GM21786 (cell line): Measurements from ENCODE around the gene GNLY.
"Not testable (repeated sequence)": the region's sequence is repeated elsewhere in the genome, so short reads cannot be mapped to it uniquely, and the experiment has no call there.

Experiments used
- ATAC-seq: cut with Tn5 transposase; IDR thresholded peaks from one replicate; pipeline ENCODE4 v1.9.1; 2021; ENCODE audit not compliant: unreplicated experiment

GNLY gene

DNA sequence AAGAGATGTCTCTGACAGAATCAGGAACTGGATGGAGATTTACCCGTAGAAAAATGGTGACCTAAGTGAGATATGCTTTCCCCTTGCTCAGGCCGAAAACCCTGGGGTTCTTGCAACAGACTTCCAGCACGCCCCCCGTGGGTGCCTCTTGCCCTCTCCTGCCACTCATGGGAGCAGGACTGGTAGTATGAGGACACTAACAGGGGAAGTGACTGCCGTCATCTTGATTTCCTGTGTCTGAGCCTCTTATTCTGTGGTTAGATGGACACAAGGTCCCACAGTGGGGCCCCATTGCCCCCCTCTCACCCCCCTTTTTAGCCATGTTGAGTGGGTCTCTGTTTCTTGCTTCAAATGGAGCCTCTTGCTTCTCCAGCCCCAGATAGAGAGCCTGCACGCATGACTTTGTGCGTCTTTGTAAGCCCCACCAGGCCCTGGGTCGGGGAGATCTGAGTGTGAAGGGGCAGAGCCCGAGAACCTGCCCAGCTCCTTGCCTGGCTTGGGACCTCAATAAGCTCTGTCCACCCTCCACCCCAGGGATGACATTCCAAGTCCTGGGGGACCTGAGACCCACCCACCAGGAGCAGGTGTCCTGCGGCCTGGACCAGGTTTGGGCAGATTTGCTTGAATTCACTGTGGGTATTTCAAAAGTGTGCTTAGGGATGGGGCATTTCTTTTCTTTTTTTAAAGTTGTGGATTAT lies 12.6 kb downstream of the GNLY start:
- no peak for ATAC-seq

DNA sequence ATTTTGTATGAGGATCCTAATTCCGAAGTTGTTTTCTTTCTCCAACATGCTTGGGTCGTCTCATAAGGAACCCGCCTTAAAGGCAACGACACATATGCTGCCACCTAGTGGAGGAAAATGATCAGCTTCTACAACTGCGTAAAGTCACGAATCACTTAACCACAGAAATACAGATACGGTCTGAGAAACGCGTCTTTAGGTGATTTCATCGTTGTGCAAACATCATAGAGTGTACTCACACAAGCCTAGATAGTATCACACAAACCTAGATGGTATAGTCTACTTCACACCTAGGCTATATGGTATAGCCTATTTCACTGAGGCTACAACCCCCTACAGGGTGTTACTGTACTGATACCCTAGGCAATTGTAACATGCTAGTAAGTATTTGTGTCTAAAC lies 13.1 kb downstream of the GNLY start:
- no peak for ATAC-seq

DNA sequence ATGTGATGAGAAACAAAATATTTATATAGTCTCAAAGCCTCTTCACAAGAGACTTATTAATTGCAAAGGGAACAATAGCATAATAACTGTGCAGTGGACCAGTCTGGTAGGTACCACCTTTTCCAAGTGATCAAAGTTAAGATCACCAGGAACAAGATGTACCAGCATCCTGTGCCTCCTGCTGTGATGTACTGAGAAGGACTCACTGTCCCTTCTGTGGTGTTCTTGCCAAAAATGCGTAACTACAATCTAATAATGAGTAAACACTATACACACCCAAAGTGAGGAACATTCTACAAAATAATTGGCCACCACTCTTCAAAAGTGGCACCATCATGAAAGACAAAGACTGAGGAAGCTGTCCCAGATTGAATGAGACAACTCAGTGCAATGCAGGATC lies 14.5 kb downstream of the GNLY start:
- ATAC-seq = no peak

DNA sequence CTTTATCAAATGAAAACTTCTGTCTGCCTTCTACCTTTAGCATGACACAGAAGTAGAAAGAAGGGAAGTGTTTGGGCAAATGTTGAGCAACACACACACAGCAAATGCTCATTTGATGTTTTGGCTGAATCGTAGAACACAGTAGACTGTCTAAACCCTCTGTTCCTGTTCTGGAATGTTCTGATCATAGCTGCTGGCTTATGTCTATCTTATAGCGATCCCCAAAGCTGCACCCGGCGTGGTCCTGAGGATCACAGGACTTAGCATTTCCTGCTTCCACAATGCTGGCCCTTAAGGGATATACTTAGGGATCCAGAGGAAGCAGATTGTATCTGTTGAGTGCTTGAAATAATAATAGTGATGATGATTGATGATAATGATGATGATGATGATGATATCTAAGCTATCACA lies 15.2 kb downstream of the GNLY start:
- no peak for ATAC-seq

DNA sequence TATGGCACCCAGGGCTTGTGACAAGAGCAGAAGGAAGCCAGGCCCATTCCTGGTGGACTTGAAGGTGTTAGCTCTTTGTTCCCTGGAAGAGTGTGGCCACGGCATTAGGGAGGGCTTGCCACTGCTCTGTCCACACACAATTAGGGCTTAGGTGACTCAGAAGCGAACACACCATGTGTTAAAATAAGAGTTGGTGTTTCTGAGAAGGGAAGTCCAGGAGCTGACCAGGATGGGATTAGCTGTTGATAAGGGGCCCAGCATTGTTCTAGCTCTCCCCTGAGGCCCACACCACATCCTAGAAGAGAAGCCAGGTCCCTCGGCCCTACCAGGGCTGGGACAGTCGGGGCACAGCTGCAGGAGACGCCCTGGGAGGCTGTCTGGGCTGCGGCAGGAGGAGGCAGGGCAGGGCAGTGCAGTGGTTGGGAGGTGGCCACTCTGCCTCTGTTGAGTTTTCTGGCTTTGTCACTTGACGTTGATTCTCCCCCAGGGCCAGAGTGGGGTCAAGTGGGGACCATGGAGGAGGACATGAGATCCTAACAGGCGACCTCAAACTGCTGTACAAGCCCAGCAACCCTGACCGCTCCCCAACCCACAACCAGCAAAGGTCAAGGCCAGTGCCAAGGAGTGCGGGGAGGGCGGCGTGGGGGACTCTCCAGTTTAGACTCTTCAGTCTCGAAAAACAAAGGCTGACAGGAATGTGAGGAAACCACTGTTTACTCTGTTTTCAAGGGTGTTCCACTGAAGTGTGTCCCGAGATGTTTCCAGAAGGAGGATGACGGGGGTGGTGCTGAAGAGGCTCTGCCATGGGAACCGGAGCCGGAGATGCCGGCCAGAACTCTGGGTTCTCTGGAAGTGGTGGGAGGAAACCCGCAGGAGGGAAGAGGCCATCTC lies 16.8 kb downstream of the GNLY start:
- no peak for ATAC-seq

DNA sequence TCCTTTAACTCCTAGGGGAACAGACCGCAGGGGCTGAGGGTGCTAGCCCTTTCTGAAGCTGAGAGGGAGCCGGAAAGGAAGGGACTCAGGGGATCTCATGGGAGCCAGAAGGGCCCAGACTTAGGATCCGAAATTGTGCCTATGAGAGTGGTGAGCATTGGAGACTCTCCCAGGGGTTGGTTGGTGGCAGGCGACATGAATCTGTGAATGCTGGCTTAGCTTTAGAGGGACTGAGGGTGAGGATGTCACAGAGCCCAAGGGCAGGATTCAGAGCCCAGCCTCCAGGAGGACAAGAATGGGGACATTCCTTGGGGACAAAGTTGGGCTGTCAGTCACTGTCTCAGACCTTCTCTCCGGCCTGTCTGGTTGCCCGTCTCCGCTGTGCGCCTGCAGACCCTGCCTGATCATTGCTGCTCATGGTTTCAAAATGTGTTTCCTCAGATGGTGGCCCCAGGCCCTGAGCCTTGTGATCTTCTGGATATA lies 17.5 kb downstream of the GNLY start:
- ATAC-seq = no peak

DNA sequence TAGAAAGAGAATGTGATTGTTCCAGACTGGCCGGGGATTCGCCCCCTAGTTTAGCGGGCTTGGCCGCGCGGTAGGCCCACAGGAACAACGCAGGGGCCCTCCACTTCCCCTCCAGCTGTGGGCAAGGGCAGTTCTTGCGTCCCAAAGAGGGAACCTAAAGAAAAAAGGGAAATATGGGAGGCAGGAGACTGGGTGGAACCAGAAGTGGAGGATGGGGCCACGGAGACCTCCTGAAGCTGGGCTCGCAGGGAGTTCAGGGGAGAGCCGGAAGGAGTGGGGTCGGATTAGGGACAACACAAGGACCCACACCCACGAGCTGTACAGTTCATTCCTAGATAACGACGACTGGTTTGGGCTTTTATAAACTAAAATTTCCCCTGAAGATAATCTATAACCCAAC lies 18.2 kb downstream of the GNLY start:
- ATAC-seq = no peak

DNA sequence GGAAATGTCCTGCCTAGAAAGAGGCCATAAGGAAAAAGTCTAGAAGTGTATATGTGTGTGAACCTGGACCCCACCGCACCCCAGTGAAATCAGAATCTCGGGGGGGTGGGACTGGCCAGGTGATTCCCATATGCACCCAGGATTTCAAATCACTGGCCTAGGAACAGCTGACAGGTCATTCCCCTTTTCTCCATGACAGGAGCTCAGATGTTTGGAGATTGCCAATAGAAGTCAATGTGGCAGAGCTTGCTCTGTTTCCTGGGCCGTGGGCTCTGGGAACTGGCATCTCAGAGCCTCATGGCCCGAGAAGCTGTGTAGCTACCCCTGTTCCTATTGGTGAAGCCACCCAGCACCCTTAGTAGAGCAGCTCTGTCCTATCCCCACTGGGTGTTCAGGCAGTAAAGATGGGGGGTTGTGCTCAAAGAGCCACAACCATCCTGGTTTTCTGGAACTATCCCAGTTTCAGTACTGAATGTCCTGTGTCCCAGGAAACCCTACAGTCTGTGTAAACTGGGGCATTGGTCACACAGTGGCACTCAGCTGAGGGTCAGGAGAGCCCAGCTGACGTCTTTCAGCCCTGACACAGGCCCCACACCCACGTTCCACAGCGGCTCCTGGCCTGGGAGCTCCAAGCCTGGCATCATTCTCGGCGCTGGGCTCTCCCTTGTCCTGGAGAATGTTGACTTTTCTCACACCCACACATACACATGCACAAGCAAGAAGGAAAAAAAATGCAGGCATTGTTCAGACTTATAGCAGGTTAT lies 18.9 kb downstream of the GNLY start:
- no peak for ATAC-seq

DNA sequence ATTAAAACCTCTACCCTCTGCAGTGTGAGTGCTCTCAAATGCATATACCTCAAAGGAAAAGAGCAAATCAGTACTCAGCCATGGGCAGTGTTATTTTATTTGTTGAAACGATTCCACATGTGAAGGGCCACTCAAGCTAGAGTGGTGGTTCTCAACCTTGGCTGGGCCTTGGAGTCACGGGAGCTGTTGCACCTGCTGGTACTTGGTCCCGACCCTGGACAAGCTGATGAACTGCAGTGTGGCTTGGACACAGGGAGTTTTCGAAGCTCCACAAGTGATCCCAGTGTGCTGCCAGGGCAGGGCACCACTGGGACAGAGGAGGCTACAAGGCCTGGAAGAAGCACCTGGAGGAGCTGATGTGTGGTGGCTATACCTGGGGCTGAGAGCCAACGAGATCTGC lies 19.7 kb downstream of the GNLY start:
- ATAC-seq = no peak

DNA sequence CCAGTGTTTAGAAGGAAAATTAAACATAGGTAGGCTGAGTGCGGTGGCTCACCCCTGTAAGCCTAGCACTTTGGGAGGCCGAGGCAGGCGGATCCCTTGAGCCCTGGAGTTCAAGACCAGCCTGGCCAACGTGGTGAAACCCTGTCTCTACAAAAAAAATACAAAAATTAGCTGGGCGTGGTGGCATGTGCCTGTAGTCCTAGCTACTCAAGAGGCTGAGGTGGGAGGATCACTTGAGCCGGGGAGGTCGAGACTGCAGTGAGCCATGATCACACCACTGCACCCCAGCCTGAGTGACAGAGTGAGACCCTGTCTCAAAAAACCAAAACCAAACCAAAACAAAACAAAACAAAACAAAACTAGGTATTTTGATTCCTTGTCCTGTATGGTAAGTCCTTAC lies 20.3 kb downstream of the GNLY start:
- not testable (repeated sequence) for ATAC-seq

DNA sequence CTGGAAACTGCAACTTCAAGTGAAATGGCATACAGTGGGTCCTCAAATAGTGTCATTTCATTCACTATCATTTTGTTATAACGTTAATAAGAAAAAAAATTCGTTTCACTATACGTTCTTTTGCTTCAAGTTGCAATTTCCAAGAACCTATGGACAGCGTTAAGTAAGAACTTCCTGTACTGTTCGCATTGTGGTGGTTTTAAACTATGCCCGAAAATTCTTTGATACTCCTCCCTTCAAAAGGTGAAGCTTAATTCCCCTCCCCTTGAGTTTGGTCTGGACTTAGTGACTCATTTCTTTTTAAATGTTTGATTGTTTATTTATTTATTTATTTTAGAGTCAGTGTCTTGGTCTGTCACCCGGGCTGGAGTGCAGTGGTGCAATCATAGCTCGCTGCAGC lies 20.7 kb downstream of the GNLY start:
- ATAC-seq = no peak

DNA sequence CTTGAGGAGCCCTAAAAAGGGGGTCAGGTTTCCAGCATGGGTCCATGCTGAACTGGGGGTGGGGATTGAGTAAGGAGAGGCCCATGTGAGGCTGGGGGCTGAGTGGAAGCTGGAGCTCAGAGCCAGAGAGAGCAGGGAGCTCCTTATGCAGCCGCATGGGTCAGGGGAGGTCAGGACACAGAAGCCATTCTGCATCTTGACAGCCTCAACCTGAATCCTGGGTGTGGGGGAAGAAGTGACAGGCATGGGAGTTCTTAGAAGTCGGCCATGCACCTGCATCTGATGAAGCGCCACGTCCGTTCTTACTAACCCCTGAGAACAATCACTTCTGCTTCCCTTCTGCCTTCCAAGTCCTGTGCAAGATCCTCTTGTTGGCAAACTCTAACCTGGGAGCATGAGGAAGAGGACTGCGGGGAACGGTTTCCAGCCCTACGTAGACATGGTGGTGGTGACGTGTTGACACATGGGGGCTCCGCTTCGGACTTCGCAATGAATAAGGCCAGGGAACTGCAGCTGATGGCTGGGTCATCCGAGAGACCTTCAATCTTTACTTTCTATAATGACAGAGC lies 22.3 kb downstream of the GNLY start:
- no peak for ATAC-seq

DNA sequence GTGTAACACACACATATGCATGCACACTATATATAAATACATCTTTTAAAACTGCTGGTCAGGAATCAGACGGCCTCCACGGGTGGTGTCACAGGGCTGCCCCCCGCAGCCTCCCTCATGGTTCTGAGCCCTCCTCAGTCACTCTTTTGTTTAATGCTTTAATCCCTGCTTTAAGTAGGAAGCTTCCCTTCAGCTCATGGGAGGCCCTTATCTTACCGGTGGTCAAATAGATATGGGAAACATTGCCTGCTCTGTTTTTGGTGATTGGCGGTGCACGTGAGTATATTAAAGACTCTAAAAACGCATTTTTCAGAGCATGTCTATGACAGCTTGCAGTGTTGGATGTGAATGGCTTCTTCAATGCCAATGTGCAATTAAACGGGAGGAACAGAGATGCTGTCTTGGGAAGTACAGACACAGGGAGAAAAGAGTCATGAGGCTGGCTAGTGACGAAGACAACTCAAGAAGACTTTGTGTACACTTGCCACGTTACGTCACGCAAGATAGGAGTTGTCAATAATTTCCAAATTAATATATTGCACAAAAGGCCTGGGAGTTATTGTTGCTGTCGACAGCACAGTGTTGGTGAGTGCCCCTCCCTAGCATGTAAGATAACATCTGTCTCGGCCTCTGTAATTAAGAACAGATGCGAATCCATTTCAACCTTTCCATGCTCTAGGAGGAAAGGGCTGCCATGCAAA lies 23.3 kb downstream of the GNLY start:
- no peak for ATAC-seq

DNA sequence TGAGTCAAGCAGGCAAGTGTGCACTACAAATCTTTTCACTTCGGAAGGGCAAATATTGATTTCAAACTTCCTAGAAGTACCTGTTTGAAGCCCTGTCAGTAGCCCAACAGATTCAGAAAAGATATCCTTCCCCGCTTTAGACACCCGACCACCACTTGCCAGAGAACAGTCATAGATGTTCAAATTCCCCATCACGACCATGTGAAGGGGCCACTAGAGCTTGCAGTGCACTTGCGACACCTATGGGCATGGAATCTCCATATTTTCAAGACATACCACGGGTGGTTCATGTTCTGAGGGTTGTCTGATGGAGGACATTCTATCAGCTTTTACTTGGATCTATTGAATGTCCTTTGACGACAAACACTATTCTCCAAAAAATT lies 23.8 kb downstream of the GNLY start:
- ATAC-seq = no peak

DNA sequence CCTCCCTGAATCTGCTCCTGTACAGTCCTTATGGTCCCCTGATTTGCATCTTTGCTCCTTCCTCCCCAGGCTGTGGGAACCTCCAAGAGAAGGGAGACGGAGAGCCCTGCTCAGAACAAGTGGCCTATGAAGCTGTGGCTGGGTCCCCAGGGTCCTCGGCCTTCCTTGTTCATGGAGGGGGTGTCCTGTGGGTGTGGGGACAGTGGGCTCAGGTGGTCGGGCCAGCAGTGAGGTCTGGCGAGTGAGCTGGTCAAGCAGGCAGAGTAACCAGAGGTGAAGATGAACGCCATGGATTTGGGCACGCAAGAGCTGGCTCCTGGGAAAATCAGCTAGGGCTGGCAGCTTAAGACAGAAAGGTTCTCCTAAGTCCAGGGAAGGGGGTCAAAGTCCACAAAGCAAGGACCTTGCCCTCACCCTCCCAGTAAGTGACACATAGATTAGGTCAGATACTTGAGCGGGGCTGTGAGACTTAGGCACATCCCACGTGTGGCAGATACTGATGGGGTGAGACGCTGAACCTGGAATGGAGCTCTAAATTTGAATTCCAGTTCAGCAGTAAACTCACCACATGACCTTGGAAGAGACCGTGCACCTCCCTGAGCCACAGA lies 24.8 kb downstream of the GNLY start:
- ATAC-seq = no peak

DNA sequence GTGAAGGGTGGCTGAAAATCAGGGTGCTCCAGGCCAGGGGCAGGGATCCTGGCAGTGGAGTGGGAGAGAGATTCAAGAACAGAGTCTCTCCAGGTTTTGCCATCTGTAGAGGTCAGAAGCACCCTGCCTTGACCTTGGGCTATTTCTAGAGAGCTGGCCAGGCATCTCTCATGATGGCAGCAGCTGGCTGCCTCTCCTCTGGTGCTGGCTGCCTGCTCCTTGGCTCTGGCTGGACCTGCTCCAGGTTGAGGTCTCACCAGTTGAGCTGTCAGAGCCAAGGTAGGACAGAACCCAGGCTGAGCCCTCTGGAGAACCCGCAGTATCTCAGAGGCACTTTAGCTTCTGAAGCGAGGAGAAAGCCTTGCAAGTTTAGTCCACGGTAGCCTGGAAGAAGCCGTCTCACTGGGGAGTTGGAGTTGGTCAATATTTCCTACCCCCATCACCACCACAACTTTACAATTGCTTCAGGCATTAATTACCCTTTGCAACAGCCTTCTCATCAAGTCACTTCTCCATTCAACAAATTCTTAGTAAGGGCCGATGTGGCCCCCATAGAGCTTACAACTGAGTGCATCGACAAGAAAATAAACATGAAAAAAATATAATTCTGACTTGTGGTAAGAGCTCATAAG lies 25.6 kb downstream of the GNLY start:
- ATAC-seq = no peak

DNA sequence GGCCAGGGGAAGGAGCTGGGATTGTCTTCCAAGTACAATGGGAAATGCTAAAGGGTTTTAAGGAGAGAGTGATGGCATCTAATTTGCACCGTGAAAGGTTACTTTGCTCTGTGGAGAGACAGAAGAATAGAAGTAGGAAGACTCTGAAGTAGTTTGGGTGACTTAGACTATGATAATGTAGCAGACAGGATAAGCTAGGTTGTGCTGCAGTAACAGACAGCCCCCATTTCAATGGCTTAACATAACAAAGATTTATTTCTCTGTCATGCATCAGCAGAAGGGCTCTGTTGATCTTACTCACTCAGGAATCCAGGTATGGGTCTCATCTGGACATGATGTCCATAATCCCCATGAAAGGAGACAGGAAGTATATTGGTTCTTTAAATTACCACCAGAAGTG lies 26.4 kb downstream of the GNLY start:
- no peak for ATAC-seq

DNA sequence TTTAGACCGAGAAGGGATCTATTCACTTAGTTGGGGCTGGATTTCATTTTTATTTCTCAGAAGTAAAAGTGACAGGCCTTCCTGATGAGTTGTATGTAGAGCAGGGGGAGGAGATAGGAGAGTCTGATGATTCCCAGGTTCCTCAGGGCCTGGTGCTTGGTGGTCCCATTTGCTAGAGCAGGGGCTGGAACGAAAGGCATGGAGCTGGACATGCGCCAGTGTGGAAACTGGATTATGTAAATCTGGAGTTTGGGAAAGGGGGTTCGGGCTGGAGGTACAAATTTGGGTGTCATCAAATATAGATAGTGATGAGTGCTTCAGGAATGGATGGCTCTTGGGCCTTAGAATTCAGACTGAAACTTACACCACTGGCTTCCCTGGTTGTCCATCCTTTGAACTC lies 27.5 kb downstream of the GNLY start:
- no peak for ATAC-seq

DNA sequence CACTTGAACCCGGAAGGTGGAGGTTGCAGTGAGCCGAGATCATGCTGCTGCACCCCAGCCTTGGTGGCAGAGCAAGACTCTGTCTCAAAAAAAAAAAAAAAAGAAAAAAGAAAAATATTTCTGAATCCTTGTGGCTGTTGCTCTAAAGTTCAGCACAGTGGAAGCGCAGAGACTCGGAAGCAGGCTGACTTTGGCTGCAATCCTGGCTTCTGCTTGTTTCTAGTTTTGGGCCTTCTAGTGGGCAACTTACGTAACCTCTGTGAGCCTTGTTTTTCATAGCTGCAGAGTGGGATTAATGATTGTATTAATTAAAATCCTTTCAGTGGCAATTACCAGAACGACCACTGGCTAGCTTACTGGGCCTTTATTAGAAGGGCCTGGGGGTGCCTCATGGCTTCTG lies 28.4 kb downstream of the GNLY start:
- no peak for ATAC-seq
